Measurements from ENCODE around the gene DAPP1. TPM values are rescaled to one million over a fixed set of nuclear protein-coding genes. Genes with fewer than 3 reads are reported as not detected.

Gene DAPP1
- total RNA-seq, 1 experiment from 2014 or later: not detected

DNA sequence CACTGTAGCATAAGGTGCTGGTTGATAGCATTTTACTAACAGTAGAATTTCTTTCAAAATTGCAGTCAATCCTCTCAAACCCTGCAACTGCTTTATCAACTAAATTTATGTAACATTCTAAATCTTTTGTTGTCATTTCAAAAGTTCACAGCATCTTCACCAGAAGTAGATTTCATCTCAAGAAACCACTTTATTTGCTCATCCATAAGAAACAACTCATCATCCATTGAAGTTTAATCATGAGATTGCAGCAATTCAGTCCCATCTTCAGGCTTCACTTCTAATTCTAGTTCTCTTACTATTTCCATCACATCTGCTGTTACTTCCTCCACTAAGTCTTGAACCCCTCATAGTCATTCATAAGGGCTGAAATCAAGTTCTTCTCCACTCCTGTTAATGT, 55.9 kb downstream of the DAPP1 start (continued):
- TF ChIP-seq, protein P1, sequence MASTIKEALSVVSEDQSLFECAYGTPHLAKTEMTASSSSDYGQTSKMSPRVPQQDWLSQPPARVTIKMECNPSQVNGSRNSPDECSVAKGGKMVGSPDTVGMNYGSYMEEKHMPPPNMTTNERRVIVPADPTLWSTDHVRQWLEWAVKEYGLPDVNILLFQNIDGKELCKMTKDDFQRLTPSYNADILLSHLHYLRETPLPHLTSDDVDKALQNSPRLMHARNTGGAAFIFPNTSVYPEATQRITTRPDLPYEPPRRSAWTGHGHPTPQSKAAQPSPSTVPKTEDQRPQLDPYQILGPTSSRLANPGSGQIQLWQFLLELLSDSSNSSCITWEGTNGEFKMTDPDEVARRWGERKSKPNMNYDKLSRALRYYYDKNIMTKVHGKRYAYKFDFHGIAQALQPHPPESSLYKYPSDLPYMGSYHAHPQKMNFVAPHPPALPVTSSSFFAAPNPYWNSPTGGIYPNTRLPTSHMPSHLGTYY (CRISPR knock-in tag; IDR thresholded peaks at IDR 0.05): no peak
- TF ChIP-seq, protein P2, sequence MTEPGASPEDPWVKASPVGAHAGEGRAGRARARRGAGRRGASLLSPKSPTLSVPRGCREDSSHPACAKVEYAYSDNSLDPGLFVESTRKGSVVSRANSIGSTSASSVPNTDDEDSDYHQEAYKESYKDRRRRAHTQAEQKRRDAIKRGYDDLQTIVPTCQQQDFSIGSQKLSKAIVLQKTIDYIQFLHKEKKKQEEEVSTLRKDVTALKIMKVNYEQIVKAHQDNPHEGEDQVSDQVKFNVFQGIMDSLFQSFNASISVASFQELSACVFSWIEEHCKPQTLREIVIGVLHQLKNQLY (CRISPR knock-in tag; IDR thresholded peaks at IDR 0.05): no peak
- TF ChIP-seq IRF2 (CRISPR knock-in tag; IDR thresholded peaks at IDR 0.05; ENCODE audit: borderline replicate concordance, low read depth): no peak
- no peak for TF ChIP-seq ZBTB21 (CRISPR knock-in tag; IDR thresholded peaks at IDR 0.05; ENCODE audit: borderline replicate concordance)
- TF ChIP-seq TCF7 (CRISPR knock-in tag; IDR thresholded peaks at IDR 0.05; ENCODE audit: low read depth): no peak

DNA sequence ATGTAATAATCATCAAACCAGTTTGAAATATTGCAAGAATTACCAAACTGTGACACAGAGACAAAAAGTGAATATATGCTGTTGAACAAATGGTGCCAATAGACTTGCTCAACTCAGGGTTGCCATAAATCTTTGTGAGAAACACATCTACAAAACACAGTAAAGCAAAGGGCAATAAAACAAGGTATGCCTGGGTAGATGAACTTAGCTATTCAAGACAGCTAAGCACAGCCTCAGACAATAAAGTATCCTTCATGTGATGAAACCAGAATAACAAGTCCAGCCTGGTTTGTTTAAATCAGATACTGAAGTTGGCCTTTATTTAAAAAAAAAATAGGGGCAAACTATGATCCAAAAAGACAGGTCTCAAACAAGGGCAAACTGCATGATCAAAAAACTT, 58.4 kb downstream of the DAPP1 start:
- ATAC-seq (no peak), DNase-seq (ENCODE audit: low spot score) (no peak)
- H3K4me1 Mint-ChIP-seq: no peaks in the 10 kb centered on the region
- TF ChIP-seq ZNF317 (CRISPR knock-in tag; IDR thresholded peaks at IDR 0.05; ENCODE audit: borderline replicate concordance, low read depth) (no peak), SOX15 (CRISPR knock-in tag; IDR thresholded peaks at IDR 0.05) (no peak), SMAD3 (CRISPR knock-in tag; IDR thresholded peaks at IDR 0.05; ENCODE audit: borderline replicate concordance) (no peak), MYBL2 (CRISPR knock-in tag; IDR thresholded peaks at IDR 0.05) (no peak), CBFB (CRISPR knock-in tag; IDR thresholded peaks at IDR 0.05; ENCODE audit: low read depth) (no peak)
- H3K27ac Mint-ChIP-seq: no peak overlapping the region
- H3K36me3 Mint-ChIP-seq: peaks cover 2% of the 10 kb centered on the region
- H3K9me3 Mint-ChIP-seq: no peaks in the 10 kb centered on the region
- H3K4me3 Mint-ChIP-seq: no peak overlapping the region
- POLR2A ChIA-PET: no interaction called here
- H3K27me3 Mint-ChIP-seq (ENCODE audit: low read depth): no peaks in the 10 kb centered on the region; the same call in 1 of the 2 replicates
- CTCF ChIA-PET: no interaction called here

DNA sequence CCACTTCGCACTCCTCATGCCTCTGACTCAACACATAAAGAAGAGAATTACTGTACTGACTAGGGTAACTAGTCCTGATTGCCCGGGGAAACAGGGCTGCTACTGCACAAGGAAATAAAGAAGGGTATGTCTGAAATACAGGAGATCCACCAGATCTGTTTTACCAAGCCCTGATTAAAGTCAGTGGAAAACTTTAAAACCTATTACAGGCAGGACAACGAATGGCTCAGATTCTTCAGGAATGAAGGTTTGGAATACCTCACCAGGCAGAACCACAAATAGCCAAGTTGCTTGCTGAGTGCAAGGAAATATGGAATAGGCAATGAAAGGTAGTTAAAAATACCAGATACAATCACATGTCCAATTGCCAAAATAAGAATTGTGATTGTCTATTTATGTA, 60.3 kb downstream of the DAPP1 start:
- Mint-ChIP-seq H3K9me3 (no peaks in the 10 kb centered on the region), H3K36me3 (peaks cover 13% of the 10 kb centered on the region), H3K4me3 (no peak overlapping the region), H3K27me3 (ENCODE audit: low read depth) (no peaks in the 10 kb centered on the region; the same call in 1 of the 2 replicates), H3K27ac (no peak overlapping the region), H3K4me1 (no peaks in the 10 kb centered on the region)
- ATAC-seq: no peak
- POLR2A ChIA-PET: no interaction called here
- CTCF ChIA-PET: interaction anchor here (1.0 kb wide), 1 partner anchor 65 kb away, joined by 3 read pairs; no protein-coding TSS in a partner anchor
- no peak for DNase-seq (ENCODE audit: low spot score)
- TF ChIP-seq, protein P3, sequence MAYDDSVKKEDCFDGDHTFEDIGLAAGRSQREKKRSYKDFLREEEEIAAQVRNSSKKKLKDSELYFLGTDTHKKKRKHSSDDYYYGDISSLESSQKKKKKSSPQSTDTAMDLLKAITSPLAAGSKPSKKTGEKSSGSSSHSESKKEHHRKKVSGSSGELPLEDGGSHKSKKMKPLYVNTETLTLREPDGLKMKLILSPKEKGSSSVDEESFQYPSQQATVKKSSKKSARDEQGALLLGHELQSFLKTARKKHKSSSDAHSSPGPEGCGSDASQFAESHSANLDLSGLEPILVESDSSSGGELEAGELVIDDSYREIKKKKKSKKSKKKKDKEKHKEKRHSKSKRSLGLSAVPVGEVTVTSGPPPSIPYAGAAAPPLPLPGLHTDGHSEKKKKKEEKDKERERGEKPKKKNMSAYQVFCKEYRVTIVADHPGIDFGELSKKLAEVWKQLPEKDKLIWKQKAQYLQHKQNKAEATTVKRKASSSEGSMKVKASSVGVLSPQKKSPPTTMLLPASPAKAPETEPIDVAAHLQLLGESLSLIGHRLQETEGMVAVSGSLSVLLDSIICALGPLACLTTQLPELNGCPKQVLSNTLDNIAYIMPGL (CRISPR knock-in tag; IDR thresholded peaks at IDR 0.05): no peak
- TF ChIP-seq ZNF416 (CRISPR knock-in tag; IDR thresholded peaks at IDR 0.05): no peak
- TF ChIP-seq ZNF396 (CRISPR knock-in tag; IDR thresholded peaks at IDR 0.05; ENCODE audit: borderline replicate concordance): no peak

DNA sequence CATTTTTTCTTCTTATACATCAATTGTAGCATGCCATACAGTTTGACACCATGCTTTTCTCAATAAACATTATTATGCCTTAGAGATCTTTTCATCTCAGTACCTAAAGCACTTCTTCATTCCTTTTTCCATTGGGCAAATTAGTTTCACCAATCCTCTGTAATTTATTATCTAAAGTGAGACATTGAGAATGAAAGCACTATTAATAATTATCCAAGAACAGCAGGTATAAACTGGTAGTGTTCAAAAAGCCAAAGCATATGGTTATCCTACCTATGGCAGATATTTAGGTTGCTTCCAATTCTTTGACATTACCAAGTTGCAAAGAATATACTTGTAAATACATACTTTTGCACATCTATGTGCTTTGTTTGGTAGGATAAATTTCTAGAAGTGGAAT, 62.0 kb downstream of the DAPP1 start:
- Mint-ChIP-seq H3K36me3 (peaks cover 13% of the 10 kb centered on the region), H3K4me1 (no peaks in the 10 kb centered on the region), H3K4me3 (no peak overlapping the region), H3K27me3 (ENCODE audit: low read depth) (no peaks in the 10 kb centered on the region), H3K27ac (no peak overlapping the region), H3K9me3 (no peaks in the 10 kb centered on the region)
- ChIA-PET POLR2A (no interaction called here), CTCF (no interaction called here)
- no peak for DNase-seq (ENCODE audit: low spot score)
- no peak for ATAC-seq
- TF ChIP-seq, protein P4, sequence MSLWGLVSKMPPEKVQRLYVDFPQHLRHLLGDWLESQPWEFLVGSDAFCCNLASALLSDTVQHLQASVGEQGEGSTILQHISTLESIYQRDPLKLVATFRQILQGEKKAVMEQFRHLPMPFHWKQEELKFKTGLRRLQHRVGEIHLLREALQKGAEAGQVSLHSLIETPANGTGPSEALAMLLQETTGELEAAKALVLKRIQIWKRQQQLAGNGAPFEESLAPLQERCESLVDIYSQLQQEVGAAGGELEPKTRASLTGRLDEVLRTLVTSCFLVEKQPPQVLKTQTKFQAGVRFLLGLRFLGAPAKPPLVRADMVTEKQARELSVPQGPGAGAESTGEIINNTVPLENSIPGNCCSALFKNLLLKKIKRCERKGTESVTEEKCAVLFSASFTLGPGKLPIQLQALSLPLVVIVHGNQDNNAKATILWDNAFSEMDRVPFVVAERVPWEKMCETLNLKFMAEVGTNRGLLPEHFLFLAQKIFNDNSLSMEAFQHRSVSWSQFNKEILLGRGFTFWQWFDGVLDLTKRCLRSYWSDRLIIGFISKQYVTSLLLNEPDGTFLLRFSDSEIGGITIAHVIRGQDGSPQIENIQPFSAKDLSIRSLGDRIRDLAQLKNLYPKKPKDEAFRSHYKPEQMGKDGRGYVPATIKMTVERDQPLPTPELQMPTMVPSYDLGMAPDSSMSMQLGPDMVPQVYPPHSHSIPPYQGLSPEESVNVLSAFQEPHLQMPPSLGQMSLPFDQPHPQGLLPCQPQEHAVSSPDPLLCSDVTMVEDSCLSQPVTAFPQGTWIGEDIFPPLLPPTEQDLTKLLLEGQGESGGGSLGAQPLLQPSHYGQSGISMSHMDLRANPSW (CRISPR knock-in tag; conservative IDR thresholded peaks at IDR 0.05; ENCODE audit: low read depth): no peak
- TF ChIP-seq, protein P5, sequence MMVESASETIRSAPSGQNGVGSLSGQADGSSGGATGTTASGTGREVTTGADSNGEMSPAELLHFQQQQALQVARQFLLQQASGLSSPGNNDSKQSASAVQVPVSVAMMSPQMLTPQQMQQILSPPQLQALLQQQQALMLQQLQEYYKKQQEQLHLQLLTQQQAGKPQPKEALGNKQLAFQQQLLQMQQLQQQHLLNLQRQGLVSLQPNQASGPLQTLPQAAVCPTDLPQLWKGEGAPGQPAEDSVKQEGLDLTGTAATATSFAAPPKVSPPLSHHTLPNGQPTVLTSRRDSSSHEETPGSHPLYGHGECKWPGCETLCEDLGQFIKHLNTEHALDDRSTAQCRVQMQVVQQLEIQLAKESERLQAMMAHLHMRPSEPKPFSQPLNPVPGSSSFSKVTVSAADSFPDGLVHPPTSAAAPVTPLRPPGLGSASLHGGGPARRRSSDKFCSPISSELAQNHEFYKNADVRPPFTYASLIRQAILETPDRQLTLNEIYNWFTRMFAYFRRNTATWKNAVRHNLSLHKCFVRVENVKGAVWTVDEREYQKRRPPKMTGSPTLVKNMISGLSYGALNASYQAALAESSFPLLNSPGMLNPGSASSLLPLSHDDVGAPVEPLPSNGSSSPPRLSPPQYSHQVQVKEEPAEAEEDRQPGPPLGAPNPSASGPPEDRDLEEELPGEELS (CRISPR knock-in tag; IDR thresholded peaks at IDR 0.05): no peak
- TF ChIP-seq OVOL2 (CRISPR knock-in tag; IDR thresholded peaks at IDR 0.05; ENCODE audit: borderline replicate concordance): no peak
- TF ChIP-seq, protein P6, sequence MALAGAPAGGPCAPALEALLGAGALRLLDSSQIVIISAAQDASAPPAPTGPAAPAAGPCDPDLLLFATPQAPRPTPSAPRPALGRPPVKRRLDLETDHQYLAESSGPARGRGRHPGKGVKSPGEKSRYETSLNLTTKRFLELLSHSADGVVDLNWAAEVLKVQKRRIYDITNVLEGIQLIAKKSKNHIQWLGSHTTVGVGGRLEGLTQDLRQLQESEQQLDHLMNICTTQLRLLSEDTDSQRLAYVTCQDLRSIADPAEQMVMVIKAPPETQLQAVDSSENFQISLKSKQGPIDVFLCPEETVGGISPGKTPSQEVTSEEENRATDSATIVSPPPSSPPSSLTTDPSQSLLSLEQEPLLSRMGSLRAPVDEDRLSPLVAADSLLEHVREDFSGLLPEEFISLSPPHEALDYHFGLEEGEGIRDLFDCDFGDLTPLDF (CRISPR knock-in tag; IDR thresholded peaks at IDR 0.05): no peak
- TF ChIP-seq, protein P7, sequence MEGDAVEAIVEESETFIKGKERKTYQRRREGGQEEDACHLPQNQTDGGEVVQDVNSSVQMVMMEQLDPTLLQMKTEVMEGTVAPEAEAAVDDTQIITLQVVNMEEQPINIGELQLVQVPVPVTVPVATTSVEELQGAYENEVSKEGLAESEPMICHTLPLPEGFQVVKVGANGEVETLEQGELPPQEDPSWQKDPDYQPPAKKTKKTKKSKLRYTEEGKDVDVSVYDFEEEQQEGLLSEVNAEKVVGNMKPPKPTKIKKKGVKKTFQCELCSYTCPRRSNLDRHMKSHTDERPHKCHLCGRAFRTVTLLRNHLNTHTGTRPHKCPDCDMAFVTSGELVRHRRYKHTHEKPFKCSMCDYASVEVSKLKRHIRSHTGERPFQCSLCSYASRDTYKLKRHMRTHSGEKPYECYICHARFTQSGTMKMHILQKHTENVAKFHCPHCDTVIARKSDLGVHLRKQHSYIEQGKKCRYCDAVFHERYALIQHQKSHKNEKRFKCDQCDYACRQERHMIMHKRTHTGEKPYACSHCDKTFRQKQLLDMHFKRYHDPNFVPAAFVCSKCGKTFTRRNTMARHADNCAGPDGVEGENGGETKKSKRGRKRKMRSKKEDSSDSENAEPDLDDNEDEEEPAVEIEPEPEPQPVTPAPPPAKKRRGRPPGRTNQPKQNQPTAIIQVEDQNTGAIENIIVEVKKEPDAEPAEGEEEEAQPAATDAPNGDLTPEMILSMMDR (IDR thresholded peaks at IDR 0.05): no peak
